Renal cortical epithelial cell (primary cell): ENCODE results near the gene CNTN2. TPM values are rescaled to one million over a fixed set of nuclear protein-coding genes. Genes with fewer than 3 reads are reported as not detected.

Source experiments
- DNase-seq: peaks from one replicate; pipeline ENCODE4 v3.0.0-alpha.2; 2011; ENCODE audit warnings: low read depth
- total RNA-seq: library from RNA; depleted of rRNA; stranded (reverse); fragments of >200 nt; gene quantifications from 2 replicates; pipeline ENCODE4 v1.2.3, GENCODE V29; 2014

Gene CNTN2, protein sequence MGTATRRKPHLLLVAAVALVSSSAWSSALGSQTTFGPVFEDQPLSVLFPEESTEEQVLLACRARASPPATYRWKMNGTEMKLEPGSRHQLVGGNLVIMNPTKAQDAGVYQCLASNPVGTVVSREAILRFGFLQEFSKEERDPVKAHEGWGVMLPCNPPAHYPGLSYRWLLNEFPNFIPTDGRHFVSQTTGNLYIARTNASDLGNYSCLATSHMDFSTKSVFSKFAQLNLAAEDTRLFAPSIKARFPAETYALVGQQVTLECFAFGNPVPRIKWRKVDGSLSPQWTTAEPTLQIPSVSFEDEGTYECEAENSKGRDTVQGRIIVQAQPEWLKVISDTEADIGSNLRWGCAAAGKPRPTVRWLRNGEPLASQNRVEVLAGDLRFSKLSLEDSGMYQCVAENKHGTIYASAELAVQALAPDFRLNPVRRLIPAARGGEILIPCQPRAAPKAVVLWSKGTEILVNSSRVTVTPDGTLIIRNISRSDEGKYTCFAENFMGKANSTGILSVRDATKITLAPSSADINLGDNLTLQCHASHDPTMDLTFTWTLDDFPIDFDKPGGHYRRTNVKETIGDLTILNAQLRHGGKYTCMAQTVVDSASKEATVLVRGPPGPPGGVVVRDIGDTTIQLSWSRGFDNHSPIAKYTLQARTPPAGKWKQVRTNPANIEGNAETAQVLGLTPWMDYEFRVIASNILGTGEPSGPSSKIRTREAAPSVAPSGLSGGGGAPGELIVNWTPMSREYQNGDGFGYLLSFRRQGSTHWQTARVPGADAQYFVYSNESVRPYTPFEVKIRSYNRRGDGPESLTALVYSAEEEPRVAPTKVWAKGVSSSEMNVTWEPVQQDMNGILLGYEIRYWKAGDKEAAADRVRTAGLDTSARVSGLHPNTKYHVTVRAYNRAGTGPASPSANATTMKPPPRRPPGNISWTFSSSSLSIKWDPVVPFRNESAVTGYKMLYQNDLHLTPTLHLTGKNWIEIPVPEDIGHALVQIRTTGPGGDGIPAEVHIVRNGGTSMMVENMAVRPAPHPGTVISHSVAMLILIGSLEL
- total RNA-seq: 0.05 TPM in 1 of 2 replicates, not detected in the other

DNA sequence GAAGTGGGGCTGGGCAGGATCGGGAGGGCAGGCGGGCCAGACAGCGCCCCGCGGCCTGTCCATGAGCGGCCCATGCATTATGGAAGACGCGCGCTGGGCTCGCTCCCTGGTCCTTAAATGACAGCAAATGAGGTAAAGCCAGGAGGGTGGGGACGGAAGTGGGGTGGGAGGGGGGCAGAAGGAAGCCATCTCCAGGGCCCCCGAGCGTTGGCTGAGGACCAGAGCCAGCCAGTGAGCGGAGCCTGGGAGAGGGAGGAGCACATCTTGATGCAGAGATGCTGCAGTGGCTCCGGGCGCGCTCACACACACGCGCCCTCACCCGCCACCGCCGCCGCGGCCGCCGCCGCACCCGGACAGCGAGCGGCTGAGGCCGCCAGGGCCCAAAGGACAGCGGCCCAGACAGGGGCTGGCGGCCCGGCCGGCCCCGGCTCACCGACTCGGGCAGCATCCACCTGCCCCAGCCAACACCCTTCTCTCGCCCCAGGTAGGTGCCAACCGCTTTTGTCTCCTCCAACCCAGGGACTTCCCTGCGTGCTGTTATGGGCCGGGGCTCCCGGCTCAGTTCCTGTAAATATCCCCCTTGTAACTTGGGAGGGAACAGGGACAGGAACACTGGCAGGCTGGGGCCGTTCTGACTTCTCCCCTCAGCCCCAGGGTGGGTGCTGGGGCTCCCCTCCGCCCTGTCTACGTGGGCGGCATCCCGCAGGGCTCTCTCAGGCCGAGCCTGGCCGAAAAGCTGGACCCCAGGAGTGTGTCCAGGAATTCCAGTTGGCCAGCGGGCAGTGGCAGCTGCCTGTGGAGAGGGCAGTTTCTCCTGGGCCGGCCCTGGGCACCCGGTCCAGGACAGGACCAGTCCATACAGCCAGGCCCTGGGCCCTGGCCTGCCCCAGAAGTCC lies at the start of gene CNTN2:
Gene CNTN2, plus strand, starts transcription at position 302 of the 896 bp plus-strand sequence. CDS start 9,974 bp downstream, outside the sequence.
- no peak for DNase-seq

DNA sequence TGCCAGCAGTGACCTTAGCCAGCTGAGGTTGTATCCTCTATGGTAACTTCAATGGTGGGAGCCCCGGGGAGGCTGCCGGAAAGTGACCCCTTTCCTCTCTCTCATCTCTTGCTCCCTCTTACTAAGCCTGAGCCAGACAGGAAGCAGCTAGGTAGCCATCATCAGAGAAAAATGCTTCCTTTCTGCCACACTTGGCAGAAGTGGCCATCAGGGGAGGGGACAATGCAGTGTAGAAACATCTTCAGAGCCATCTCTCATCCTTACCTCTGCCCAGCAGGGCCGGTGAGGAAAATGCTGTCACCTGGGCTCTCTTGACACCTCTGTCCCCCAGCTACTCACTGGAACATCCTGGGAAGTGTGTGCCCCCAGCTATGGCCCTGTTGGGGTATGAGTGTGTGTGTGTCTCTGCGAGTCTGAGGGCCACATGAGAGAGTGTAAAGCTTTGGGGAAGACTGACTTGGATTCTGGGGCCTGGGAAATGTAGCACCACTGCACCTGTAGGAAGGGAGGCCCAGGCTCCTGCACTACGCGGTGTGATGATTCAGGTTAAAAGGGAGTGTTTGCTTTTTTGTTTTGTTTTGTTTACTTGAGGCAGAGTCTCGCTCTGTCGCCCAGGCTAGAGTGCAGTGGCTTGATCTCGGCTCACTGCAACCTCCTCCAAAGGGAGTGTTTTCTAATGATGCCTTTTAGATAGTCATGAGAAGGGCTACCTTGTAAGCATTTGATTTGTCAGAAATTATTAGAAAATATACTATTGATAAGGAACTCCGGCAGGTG lies 48.7 kb upstream of the CNTN2 start:
- no peak for DNase-seq

DNA sequence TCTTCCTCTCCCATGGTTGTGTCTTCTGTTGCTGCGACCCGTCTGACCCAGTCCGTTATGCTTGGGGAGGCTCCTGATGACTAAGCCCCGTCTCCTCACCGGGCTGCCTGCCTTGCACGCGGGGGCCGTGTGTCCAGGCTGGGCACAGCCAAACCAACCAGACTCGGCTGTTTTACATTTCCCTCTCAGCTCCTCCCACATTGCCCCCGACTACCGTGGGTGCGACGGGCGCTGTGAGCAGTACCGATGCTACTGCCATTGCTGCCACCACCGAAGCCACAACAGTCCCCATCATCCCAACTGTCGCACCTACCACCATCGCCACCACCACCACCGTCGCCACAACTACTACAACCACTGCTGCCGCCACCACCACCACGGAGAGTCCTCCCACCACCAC lies 46.0 kb upstream of the CNTN2 start:
- DNase-seq: no peak

DNA sequence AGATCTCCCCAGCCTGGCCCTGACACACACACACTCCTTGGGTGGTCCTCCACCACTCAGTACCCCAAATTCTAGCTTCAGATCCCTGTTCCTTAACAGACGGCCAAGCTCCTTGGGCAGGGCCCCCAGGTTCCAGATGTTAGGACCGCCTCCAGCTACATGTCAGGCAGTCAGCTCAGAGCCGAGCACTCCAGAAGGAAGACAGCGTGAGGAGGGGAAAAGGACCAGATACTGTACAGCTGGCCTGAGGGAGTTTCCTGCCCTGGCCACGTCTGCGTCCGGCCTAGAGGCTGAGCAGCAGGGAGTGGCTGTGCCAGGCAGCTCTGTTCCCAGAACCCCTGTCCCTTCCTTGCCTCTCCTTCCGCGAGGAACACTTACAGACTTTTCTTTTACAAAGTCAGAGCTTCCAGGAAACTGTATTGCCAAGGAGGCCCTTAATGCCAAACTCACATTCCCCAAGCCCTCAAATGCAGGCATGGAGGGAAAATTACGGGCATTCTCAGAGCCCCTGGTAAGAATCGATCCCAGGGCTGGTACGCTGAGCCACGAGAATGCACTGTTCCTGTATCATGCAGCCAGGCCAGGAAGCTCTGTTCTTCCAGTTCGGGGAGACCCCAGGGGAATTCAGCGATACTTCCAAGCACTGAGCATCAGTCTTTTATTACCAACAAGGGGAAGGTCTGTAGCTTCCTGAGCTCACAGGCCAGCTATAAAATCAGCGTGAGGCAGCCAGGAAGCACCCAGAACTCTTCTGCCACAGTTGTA lies 45.2 kb upstream of the CNTN2 start:
- no peak for DNase-seq

DNA sequence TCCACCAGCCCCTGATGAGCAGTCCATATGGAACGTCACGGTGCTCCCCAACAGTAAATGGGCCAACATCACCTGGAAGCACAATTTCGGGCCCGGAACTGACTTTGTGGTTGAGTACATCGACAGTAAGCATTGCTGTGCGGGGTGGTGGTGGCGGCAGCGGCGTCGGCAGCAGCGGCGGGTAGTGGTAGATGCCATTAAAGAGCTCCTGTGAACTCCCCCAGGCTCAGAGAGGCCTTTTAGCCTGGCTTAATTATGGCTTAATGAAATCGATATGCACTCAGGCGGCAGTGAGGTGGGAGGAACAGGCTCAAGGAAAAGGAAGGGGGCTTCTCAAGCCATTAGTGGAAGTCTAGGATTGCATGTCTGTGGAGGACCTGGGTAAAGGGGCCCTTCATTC lies 41.9 kb upstream of the CNTN2 start:
- no peak for DNase-seq

DNA sequence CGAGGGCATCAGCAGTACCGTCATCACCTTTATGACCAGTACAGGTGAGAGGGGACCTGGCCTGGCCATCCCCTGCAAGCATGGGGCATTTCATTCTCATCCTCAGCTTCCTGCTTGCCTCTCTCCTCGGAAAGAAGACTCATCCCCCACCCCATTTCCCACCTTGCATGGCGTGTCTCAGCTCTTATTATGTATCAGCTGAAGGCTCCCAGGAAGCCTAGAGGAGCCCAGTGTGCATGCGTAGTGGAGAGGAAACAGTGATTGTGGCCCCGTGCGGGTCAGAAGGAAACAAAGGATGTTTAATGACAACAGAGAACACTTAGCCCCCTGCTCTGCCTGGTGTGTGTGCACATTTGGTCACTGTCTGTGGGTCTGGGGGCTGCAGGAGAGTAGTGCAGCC lies 40.3 kb upstream of the CNTN2 start:
- no peak for DNase-seq

DNA sequence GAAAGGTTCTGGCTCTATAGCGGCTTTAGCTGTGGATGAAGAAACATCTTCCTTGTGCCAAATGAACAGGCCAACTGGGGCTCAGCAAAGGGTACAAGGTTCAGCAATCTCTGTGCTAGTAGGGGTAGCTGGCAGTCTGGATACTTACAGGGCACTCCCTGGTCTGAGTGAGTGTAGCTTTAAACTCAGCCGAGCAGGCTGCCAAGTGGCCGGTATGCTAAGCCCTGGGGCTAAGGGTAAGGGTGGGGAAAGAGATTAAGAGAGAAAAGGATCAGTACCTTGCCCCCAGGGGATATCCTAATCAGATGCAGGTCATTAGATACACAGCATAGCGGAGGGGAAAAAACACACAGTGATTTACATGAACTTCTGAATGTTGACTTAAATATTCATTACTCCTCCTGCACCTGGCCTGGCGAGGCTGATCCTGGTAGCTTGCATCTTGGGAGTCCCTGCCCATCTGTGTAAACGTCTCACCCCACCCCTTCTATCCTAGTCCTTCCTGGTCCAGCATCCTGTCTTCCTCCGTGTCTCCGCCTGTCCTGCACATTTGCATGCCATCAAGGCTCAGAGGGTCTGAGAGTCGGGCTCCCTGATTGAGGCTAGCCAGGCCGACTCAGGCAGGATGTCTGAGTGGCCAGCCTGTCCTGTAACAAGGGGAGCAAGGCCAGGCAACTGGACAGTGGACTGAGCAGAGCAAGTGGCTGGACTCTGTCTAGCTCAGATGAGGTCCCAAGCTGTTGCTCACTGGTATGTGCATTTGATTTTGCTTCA lies 39.5 kb upstream of the CNTN2 start:
- no peak for DNase-seq

DNA sequence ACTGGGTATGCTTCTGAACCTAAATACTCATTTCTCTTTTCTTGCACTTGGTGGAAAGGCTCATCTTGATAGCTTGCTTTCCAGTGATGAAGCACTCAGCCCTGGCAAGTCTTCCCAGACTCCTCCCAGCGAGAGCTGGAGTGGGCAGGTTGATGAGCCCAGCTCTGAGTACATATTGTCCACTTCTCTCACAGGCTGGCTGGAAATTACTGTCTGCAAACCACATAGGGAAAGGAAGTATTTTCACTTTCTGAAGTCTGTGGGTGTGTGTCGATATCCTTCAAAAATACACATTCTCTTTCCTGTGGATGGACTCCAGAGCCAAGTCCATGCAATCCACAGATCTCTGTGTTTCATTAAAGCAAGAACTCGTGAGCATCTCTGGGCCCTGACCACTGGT lies 38.7 kb upstream of the CNTN2 start:
- no peak for DNase-seq

DNA sequence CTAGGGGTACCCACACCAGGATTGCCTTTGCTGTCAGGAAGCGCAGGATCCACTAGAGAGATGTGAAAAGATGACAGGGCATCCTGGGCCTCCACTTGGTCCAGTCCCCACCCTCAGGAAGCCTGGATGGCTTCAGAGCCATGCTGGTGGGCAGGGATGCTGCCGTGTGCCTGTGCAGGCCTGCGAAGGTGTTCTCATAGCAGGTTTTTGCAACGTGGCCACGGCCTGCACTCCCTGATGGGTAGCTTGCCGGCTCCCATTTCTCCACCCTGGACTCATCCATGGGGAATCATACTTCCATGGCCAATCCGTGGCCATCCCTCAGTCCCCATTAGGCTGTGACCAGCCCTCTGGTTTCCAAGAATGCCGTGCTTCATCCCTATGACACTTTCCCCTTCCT lies 34.1 kb upstream of the CNTN2 start:
- no peak for DNase-seq

DNA sequence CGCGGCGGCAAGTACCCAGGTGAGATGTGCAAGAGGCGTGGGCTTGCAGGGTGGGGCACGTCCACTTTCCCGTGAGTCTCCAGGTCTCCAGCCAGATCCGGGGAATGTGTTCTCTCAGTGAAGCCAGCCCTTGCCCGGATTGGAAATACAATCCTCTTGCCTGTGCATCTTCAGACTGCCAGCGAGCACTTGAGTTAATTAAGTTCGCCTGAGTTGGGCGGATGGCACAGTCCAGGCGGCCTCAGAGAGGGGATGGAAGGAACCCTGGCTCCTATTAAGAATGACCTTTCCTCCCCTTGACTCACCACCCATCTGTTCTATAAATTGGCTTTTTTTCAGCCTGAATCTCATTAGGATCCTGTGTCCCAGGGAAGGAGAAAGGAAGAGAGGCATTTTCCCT lies 33.3 kb upstream of the CNTN2 start:
- DNase-seq: no peak

DNA sequence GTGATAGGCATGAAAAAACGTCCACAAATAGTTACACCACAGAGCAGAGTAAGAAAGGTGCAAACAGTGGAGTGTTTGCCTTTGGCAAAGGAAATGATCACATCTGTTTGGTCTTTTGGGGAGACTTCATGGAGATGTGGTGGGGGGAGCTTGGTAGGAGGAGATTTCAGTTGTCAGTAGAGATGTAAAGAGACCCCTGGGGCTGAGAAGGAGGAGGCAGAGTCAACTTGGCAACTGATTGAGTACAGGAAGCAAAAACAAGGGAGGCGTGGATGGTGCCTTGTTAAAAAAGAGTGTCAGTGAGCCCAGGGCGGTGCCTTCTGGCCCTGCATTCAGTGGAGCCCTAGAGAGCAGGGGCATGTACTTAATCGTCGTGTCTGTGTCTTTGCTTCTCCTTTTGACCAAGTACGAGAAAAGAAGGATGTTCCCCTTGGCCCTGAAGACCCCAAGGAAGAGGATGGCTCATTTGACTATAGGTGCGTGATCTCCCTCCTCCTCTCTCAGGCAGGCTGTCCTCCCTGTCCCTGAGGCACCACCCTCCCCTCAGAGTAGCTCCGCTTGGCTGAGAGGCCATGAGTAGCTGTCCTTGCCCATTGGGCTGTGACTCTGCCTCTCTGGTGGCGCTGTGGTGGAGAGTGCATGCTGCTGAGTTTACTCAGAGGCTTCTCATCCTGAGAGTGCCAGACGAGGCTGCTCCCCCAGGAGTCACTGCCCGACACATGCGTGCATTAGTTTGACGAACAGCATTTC lies 30.4 kb upstream of the CNTN2 start:
- DNase-seq: no peak

DNA sequence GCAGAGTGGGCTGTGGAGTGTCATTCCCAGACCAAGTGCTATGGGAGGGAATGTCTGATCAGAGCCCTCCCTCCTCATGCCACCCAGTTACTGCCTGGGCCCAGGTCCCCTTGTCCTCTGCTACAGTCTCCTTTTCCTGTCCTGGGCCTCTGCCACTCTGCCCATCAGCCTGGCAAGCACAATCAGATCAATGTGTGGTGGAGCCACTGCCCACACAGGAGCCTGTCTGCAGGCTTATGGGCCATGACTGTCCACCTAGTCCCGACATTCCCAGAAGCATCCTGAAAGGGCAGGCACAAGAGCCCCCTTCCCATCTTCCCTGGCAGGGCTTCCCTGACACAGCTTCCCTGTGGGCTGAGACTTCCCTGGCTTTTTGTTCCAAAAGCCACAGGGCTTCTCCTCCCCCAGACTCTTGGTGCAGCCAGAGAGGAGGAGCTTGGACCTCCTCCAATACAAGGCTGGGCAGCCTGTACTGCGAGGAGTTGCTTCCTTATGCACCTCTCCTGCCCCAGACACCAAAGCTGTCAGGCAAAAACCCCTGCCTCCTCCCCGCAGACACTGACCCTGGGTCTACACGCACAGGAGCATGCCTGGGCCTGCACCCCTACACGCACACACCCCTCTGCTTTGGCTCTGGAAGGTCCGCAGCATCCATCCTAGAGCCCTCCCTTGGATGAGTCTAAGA lies 29.2 kb upstream of the CNTN2 start:
- peak; percentile 8 for DNase-seq

DNA sequence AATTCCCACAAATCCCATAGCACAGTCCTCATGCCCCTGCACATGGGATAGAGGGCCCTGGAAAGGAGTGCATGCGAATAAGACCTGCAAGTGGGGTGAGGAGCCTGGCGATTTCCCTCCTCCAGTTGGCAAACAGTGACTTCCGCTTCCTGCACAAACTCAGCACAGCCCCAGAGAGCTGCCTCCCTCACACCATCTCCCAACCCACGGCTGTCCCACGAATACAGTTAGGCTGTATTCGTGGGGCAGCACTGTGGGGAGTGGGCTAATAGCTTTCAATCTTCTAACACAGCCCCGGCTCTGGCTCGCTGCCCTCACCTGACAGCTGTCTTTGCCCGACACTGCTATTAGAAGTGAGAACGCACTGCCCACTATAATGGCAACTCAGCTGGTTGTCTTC lies 28.2 kb upstream of the CNTN2 start:
- no peak for DNase-seq

DNA sequence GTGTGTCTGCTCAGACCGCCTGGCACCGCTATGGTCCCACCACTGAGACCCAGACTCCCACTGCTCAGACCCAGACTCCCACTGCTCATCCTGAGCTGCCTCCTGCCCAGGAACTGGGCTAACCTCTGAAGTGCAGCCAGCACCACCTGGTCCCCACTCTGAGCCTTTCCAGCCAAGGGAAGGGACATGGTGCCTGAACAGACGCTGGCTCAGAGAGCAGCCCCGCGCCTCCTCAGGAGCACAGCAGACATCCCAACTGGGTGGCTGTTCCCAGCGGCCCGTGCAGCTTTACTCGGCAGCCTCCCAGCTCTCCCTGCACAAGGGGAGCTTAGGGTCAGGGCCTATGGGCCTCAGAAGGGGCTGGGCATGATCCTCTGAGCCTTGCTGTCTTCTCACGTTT lies 27.8 kb upstream of the CNTN2 start:
- no peak for DNase-seq

DNA sequence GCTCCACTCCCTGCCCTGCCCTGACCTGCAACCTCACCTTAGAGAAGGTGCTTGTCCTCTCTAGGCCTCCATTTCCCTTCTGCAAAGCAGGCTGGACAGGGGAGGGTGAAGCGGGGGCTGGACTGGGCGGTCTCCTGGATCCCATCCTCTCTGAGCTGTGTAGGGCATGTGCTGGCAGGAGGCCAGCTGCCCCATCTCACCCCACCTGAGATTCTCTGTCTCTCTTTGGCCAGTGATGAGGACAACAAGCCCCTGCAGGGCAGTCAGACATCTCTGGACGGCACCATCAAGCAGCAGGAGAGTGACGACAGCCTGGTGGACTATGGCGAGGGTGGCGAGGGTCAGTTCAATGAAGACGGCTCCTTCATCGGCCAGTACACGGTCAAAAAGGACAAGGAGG lies 26.9 kb upstream of the CNTN2 start:
- DNase-seq: no peak

DNA sequence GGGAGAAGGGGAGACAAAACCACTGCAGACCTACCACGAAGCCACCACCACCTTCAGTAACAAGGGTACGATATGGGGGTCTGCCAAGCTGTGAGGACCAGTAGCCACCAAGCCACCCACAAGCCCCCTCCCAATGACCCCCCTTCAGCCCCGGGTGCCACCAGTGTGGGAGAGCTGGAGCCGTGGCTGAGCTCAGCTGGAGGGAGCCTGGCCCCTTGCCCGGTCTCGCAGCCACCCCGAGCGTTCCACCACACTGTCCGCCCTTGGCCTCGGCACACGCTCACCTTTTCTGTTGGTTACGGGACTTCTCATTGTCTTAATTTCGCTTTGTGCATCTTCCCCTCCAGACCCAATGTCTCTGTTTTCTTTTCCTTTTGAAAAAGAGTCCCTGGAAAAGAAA lies 26.4 kb upstream of the CNTN2 start:
- no peak for DNase-seq

DNA sequence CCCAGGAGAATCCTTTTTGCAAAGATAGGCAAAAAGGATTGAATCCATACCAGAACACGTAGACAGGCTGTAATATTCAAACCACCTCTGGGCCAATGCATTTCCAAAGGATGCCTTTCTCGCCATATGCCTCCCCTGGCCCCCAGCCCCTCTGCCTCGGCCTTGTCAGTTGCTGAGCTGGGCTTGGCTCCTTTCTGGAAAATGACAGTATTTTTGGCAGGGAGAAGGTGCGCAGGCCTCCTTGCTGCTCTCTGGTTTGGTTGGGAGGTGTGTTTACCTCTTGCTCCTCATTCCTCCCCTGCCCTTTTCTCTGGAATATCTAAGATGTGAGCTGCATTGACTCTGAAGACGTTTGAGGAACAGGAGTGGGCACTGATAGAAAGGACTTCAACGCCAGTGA lies 26.0 kb upstream of the CNTN2 start:
- no peak for DNase-seq

DNA sequence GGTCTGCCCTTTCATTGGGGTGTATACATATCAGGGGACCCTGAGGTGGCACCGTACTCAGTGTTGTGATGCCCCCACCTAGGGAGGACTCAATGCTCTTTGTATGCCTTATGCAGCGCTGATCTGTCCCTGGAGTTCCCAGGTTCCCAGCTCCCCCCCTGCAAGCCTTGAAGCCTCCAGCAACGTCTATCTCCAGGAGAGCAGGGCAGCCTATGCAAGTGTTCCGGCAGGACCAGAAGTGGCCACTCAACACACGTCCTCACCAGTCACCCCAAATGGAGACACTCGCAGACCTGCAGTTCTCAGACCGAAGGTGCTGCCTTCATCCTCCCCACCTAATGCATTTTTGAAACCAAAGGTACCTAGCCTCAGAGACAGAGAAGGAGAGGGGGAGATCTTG lies 25.2 kb upstream of the CNTN2 start:
- DNase-seq: no peak
